Gastrocnemius medialis (tissue), 4 donors: ENCODE measurements around the gene KLHDC7B.

ENCODE experiments used
- CTCF ChIP-seq, 5 experiments: fragments of 450-650 bp in 3 of 5; fragments of 200-600 bp in 2 of 5; sonication (generic) in 2 of 5; IDR thresholded peaks in 4 of 5; conservative IDR thresholded peaks in 1 of 5; 1 replicate in 4 of 5; 2 replicates in 1 of 5; pipeline ENCODE4 v1.5.1; 2016 to 2019; ENCODE audit warnings: antibody characterized with exemption in 5 of 5, mild to moderate bottlenecking in 3 of 5, moderate library complexity in 3 of 5
- POLR2A ChIP-seq, 2 donors: fragments of 450-650 bp; IDR thresholded peaks; one replicate each; pipeline ENCODE4 v1.6.1; 2017; ENCODE audit warnings: antibody characterized with exemption in 2 of 2, mild to moderate bottlenecking in 2 of 2, moderate library complexity in 2 of 2

DNA sequence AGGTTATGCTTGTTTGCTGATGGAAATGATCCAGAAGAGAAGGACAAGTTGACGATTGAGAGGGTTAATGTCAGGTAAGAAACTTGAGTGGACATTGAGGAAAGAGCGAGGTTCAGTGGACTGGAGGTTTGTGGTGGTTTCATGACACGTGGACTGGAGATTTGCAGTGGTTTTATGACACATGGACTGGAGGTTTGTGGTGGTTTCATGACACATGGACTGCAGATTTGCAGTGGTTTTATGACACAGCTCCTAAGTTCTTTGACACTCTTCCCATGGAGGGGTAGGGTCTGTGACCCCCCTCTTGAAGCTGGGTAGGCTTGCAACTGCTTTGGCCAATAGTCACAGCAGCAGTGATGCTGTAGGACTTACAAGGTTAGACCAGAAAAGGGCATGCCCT, 49.5 kb downstream of the KLHDC7B start:
- no peak for TF ChIP-seq POLR2A (IDR thresholded peaks at IDR 0.05)
- no peak for TF ChIP-seq CTCF (IDR thresholded peaks at IDR 0.05 in 4 of 5, conservative IDR thresholded peaks at IDR 0.05 in 1 of 5)
